ENCODE results near the gene RIT1.

- TF ChIP-seq POLR2A (IDR thresholded peaks at IDR 0.05) (no peak), CTCF (IDR thresholded peaks at IDR 0.05) (no peak)
These were observed 41.3 kb upstream of the RIT1 start for GRCh38 chr1:155952505-155952890.
